ENCODE data around the gene DCST1.

Gene DCST1

DNA sequence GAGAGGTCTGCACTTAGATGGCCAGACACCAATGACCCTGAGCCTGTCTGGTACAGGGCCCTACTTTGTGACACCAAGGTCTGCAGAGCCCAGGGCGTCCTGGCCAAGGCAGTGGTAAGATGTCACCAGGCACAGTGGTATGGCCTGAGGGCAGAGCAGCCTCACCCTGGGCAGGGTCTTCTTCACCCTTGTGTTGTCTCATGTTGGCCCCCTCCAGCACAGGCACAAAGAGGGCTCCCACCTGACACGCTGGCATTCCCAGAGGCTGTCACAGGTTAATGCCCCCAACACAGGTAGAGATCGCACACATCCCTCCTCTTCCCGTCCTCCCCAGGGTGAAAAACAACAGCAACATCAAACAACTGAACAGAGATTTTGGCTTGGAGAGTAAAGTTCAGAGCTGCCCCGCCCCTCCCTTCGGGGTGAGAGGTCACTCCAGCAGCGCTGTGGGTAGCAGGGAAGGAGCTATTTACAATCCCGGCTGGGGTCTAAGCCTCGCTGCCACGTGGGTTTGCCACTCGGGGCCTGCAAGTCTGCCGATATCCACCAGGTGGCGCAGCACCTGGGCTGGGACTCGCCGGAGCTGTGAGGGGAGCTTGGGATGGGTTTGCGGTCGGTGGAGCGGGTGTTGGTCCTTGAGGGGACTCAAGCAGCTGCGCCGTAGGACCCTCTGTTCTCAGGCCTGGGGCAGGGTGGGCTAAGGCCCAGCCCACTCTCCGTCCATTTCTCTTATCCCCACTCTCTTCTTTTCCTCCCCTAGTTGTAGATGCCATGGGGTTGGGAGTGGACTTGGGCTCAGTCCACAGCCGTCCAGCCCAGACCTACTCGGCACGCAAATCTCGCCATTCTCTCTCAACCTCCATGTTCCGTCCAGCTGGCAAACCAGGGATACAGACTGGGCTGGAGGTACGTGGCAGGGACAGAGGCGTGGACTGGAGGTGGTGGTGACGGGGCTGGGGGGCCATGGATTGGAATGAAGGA lies 57.7 kb downstream of the DCST1 start:
- no peaks in the 10 kb centered on the region for H3K9me3 Mint-ChIP-seq
- no peaks in the 10 kb centered on the region for H3K36me3 Mint-ChIP-seq (ENCODE audit: low read depth)
- H3K27ac Mint-ChIP-seq: no peak overlapping the region
- H3K4me3 Mint-ChIP-seq: peak overlapping the region; percentile 1
- H3K27me3 Mint-ChIP-seq (ENCODE audit: low read depth): peaks cover 20% of the 10 kb centered on the region
- H3K4me1 Mint-ChIP-seq (ENCODE audit: low read depth): peaks cover 4% of the 10 kb centered on the region
- peak; percentile 70 for DNase-seq (ENCODE audit: low spot score)

DNA sequence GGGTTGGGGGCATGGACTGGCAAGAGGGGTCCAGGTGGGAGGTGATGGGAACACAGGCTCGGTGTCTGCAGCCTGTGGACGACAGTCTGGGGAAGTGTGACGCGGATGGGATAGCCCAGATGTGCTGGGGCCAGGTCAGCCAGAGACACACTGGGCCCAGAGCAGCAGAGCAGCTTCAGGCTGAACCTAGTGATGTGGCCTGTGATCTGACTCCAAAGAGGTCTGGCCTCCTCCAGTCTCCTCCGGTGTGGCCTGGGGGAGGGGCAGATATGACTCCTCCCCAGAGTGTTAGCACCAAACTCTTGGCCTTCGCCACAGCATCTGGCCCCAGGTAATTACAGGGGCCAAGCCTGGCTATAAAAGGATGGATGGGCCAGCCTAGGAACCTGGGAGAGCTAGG lies 58.5 kb downstream of the DCST1 start:
- no peak for DNase-seq (ENCODE audit: low spot score)
- Mint-ChIP-seq H3K4me3 (no peak overlapping the region), H3K27me3 (ENCODE audit: low read depth) (peaks cover 24% of the 10 kb centered on the region), H3K9me3 (no peaks in the 10 kb centered on the region), H3K27ac (no peak overlapping the region), H3K36me3 (ENCODE audit: low read depth) (no peaks in the 10 kb centered on the region), H3K4me1 (ENCODE audit: low read depth) (peaks cover 4% of the 10 kb centered on the region)

- no peak overlapping the region for H3K27ac Mint-ChIP-seq
- no peaks in the 10 kb centered on the region for H3K36me3 Mint-ChIP-seq (ENCODE audit: low read depth)
- DNase-seq (ENCODE audit: low spot score): no peak
- peaks cover 24% of the 10 kb centered on the region for H3K27me3 Mint-ChIP-seq (ENCODE audit: low read depth)
- no peak overlapping the region for H3K4me3 Mint-ChIP-seq
- peaks cover 4% of the 10 kb centered on the region for H3K4me1 Mint-ChIP-seq (ENCODE audit: low read depth)
- H3K9me3 Mint-ChIP-seq: no peaks in the 10 kb centered on the region
Observed at GRCh38 chr1:155092641-155093040, 59.0 kb downstream of the DCST1 start.

DNA sequence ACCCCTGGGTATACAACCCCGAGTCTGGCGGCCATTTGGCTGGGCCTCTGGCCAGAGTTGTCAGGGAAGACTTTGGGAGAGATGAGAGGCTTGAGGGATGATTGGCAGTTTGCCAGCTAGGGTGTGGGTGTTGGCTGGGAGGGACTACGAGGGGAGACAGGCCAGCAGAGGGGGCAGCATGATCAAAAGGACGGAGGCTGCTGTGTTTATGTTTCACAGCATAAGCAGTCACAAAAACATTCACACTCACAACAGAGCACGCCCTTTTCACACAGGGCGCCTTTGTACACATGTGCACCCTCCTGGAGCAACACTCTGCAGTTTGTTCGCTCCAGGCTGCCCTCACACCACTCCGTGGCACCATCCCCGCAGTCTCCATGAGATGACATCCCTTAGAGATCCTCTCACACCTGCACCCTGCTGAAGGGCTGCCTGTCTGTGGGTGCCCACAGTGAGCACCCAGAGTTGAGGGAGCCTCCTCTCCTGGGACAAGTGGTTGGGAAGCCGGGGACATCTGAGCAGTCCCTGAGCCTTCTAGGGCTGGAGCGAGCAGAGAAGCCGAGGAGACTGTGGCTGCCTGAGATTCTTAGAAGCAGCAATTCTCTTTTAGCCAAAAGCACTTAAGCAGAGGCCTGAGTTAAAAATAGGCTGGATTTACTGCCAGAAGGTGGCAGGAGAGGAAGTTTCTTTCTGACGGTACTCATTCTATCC lies 60.4 kb downstream of the DCST1 start:
- no peak overlapping the region for H3K4me3 Mint-ChIP-seq
- H3K36me3 Mint-ChIP-seq (ENCODE audit: low read depth): no peaks in the 10 kb centered on the region
- H3K4me1 Mint-ChIP-seq (ENCODE audit: low read depth): peaks cover 4% of the 10 kb centered on the region
- no peak for DNase-seq (ENCODE audit: low spot score)
- H3K9me3 Mint-ChIP-seq: no peaks in the 10 kb centered on the region
- H3K27me3 Mint-ChIP-seq (ENCODE audit: low read depth): peaks cover 24% of the 10 kb centered on the region
- no peak overlapping the region for H3K27ac Mint-ChIP-seq

DNA sequence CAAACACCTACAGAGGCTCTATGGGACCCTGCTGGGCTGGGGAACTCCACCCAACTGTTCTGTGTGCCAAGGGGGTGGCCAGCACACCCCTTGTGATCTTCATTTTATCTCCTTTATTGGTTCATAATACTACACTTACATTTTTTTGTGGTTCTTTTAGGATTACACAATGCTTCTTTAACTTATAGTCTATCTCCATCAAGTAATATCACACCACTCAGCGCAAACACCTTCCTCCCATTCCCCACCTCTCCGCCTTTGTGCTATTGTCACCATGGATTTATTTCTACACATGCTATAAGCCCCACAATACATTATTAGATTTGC lies 61.0 kb downstream of the DCST1 start:
- H3K27ac Mint-ChIP-seq: no peak overlapping the region
- no peak overlapping the region for H3K4me3 Mint-ChIP-seq
- H3K9me3 Mint-ChIP-seq: no peaks in the 10 kb centered on the region
- peaks cover 4% of the 10 kb centered on the region for H3K4me1 Mint-ChIP-seq (ENCODE audit: low read depth)
- peaks cover 24% of the 10 kb centered on the region for H3K27me3 Mint-ChIP-seq (ENCODE audit: low read depth)
- no peaks in the 10 kb centered on the region for H3K36me3 Mint-ChIP-seq (ENCODE audit: low read depth)
- no peak for DNase-seq (ENCODE audit: low spot score)

DNA sequence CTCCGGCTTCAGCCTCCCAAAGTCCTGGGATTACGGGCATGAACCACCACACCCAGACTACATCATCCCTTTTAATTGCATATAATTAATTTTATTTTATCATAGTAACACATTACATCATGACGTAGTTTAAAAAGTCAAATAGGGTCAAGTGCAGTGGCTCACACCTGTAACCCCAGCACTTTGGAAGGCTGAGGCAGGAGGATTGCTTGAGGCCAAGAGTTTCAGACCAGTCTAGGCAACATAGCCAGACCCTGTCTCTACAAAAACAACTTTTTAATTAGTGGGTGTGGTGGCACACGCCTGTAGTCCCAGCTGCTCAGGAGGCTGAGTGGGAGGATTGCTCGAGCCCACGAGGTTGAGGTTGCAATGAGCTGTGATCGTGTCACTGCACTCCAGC lies 65.7 kb downstream of the DCST1 start:
- Mint-ChIP-seq H3K36me3 (ENCODE audit: low read depth) (no peaks in the 10 kb centered on the region), H3K4me3 (no peak overlapping the region), H3K9me3 (no peaks in the 10 kb centered on the region), H3K4me1 (ENCODE audit: low read depth) (no peaks in the 10 kb centered on the region), H3K27ac (no peak overlapping the region), H3K27me3 (ENCODE audit: low read depth) (peaks cover 22% of the 10 kb centered on the region)
- no peak for DNase-seq (ENCODE audit: low spot score)

Measured in T-helper 2 cell treated with Interferon-gamma antibody and Interleukin-4, amounts not matched to agents 5 μg/mL and 100 μg/mL, for 36 hours (primary cell).